IPS-20b (cell line): Measurements from ENCODE around the gene DUSP23.

ENCODE experiments used
- H3K27ac ChIP-seq: one replicate; pipeline ENCODE4 v1.5.1; 2013; ENCODE audit warnings: low read length
- H3K27me3 ChIP-seq: 2 replicates; pipeline ENCODE4 v1.6.1; 2013; ENCODE audit warnings: mild to moderate bottlenecking, low read length, inconsistent platforms; ENCODE audit not compliant: insufficient read depth
- H3K36me3 ChIP-seq: 2 replicates; pipeline ENCODE4 v1.6.1; 2013; ENCODE audit warnings: low read depth, mild to moderate bottlenecking, inconsistent platforms, low read length, moderate library complexity; ENCODE audit not compliant: insufficient read depth
- H3K4me1 ChIP-seq: 2 replicates; pipeline ENCODE4 v1.6.1; 2013; ENCODE audit warnings: mild to moderate bottlenecking, control low read depth, inconsistent platforms, low read length, moderate library complexity; ENCODE audit not compliant: insufficient read depth
- H3K4me3 ChIP-seq: 2 replicates; pipeline ENCODE4 v1.5.1; 2013; ENCODE audit warnings: mild to moderate bottlenecking, low read length, inconsistent platforms
- H3K9ac ChIP-seq: 2 replicates; pipeline ENCODE4 v1.6.1; 2013; ENCODE audit warnings: low read depth, mild to moderate bottlenecking, inconsistent platforms, low read length, moderate library complexity
- H3K9me3 ChIP-seq: 2 replicates; pipeline ENCODE4 v1.6.1; 2013; ENCODE audit warnings: mild to moderate bottlenecking, low read depth, low read length, inconsistent platforms; ENCODE audit not compliant: insufficient read depth

DUSP23 gene

DNA sequence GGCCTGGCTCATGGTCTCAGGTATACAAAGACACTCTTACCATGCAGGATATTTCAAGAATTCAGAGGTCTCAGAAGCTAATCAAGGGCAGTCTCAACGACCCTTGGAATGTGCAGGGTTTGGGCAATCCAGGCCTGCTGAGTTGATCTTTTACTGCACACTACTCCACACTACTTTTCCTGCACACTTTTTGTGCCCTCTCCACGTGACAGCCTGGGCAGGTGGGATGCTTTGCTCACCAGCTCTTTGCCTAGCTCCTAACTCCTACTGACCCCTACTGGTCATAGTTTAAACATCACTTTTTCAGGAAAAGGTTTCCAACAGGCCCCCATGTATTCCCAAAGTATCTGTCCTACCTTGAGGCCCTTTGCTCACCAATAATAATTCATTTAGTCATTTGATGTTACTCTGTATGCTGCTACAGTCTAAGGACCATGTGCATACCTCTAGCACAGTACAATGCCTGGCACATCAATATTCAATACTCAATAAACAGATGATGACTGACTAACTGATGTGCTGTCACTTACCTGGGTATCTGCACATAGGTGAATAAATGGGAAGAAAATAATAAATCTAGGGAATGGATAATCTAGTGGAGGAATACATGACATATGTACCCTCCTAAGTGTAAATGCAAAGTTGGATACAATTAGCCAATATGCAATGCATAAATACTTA is 9.6 kb downstream of the DUSP23 start:
- no peaks in the 10 kb centered on the region for H3K4me1 ChIP-seq
- no peaks in the 10 kb centered on the region for H3K36me3 ChIP-seq

DNA sequence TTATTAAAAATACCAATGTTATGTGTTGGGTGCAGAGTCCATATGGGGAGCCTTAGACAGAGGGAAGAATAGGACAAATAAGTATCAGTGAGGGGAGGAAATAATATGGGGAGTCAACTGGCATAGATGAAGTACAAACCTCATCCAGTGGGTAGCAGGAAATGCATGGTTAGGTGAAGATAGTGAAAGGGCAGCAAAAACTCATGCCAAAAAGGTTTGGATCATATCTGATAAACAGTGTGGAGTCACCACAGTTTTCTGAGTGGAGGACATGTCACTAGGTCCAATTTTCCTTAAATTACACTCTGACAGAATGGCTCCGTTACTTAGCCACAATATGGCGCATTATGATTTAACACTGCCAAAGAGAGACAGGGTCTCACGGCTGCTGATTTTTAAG is 10.3 kb downstream of the DUSP23 start:
- no peak overlapping the region for H3K9ac ChIP-seq
- H3K4me1 ChIP-seq, result no peaks in the 10 kb centered on the region
- H3K9me3 ChIP-seq, result no peaks in the 10 kb centered on the region
- no peaks in the 10 kb centered on the region for H3K27me3 ChIP-seq
- H3K4me3 ChIP-seq, result no peak overlapping the region
- no peaks in the 10 kb centered on the region for H3K36me3 ChIP-seq
- no peak overlapping the region for H3K27ac ChIP-seq

More for the DNA sequence above, 9.6 kb downstream of the DUSP23 start:
- H3K27ac ChIP-seq, result no peak overlapping the region
- H3K4me3 ChIP-seq, result no peak overlapping the region
- no peaks in the 10 kb centered on the region for H3K27me3 ChIP-seq
- H3K9ac ChIP-seq, result no peak overlapping the region
- no peaks in the 10 kb centered on the region for H3K9me3 ChIP-seq

DNA sequence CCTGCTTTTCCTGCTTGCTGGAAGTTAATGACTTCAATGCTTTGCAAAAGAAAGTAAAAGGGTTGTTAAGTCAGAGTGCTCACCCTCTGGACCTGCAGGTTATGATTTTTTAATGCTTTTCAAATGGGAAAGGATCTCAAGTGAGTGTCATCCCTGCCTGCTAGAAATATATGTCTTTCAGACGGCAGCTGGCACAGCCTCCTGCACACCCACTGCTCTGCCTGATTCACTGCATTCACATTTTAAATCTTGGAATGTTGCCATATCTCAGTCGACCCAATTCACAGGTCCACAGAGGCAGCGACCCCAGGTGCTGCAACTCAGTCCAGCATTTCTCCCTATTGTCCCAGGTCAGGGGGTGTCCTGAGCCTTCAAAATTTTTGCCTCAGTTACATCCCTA is 10.7 kb downstream of the DUSP23 start:
- H3K4me1 ChIP-seq, result no peaks in the 10 kb centered on the region
- H3K27ac ChIP-seq, result no peak overlapping the region
- H3K4me3 ChIP-seq, result no peak overlapping the region
- no peaks in the 10 kb centered on the region for H3K27me3 ChIP-seq
- H3K36me3 ChIP-seq, result no peaks in the 10 kb centered on the region
- H3K9ac ChIP-seq, result no peak overlapping the region
- no peaks in the 10 kb centered on the region for H3K9me3 ChIP-seq

DNA sequence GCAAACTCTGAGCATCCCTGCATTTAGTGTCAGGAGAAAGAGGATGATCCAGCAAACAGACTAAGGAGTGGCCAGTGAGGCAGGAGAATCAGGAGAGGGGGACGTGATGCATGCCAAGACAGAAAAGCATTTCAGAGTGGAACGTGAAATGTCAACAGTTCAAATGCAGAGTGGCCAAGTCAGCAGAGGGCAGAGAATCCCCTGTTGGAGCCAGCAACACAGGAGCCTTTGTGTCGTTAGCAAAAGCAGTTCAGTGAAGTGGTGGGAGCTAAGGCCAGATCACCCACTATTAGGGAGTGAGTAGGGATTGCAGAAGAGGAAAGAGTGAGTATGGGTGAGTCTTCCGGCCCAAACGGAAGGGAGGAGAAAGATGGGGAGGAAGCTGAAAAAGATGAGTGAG is 14.8 kb downstream of the DUSP23 start:
- Histone ChIP-seq H3K4me1 (no peaks in the 10 kb centered on the region), H3K36me3 (no peaks in the 10 kb centered on the region), H3K4me3 (no peak overlapping the region), H3K9ac (no peak overlapping the region), H3K9me3 (no peaks in the 10 kb centered on the region), H3K27me3 (no peaks in the 10 kb centered on the region), H3K27ac (no peak overlapping the region)

DNA sequence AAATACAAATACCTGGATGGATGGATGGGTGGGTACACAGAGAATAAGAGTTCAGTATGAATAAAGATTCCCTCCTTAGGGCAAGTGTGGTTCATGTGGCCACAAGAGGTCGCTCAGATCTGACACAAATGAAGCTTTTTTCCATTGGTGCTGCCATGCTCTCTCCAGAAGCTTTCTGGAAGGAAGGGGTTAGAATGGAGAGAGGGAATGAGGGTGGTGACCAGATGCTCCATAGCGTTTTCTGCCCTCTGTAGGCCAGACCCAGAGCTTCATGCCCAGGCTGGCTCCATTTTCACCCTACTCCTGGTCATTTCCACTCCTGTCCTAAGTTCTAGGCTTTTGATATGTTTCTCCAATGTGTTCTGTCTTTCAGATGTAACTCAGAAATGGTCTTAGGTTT is 18.1 kb downstream of the DUSP23 start:
- no peaks in the 10 kb centered on the region for H3K4me1 ChIP-seq

DNA sequence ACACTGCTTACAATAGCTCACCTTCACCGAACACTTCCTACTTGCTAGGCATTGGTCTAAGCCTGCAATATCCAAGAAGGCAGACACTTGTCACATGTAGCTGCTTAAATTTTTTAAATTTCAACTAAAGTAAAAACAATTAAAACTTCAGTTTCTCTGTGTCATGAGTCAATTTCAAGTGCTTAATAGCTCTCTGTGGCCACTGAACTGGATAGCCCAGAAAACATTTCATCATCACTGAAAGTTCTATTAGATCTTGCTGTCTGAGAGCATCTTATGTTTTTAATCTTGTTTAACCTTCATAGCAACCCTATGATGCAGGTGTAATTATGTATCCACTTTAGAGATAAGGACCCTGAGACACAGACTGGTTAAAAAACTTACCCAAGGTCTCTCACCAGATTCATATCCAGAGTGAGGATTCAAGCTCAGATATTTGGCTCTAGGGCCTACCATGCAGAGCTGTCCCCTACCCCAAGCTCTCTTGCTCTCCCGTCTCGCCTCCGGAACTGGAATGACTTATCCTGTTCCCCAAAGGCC is 18.8 kb downstream of the DUSP23 start:
- Histone ChIP-seq H3K4me1 (no peaks in the 10 kb centered on the region), H3K9ac (no peak overlapping the region), H3K27ac (no peak overlapping the region), H3K36me3 (no peaks in the 10 kb centered on the region), H3K9me3 (no peaks in the 10 kb centered on the region), H3K27me3 (no peaks in the 10 kb centered on the region), H3K4me3 (no peak overlapping the region)

More for the DNA sequence above, 18.1 kb downstream of the DUSP23 start:
- Histone ChIP-seq H3K9me3 (no peaks in the 10 kb centered on the region), H3K27me3 (no peaks in the 10 kb centered on the region), H3K27ac (no peak overlapping the region), H3K4me3 (no peak overlapping the region), H3K9ac (no peak overlapping the region), H3K36me3 (no peaks in the 10 kb centered on the region)

DNA sequence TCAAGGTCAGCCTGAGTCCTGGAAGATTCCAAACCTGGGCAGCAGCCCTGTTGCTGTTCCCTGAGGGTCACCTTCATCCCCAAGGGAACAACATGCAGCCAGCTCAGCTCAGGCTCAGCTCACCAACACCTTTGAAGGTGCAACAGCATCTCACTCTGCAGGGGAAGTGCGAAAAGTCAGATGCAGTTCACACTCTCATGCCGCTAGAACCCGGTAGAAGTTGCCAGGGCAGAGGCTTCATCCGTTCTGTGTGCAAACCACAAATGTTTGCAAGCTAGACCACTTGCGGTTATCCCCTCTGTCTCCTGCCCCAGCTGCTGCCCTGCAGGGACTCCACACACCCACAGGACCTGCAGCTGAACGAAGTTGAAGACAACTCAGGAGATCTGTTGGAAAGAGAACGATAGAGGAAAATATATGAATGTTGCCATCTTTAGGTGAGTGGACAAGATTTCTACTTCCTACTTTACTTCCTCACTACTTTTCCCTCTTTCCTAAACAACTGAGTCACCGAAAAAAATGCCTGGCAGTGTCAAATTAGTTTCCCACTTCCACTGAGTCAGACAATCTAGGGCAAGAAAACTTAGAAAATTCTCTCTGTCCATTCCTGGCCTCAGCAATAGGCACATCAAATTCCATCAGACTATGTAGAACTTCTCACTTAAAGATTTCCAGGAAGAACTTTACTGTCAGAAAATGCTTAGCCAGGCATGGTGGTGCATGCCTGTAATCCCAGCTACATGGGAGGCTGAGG is 19.6 kb downstream of the DUSP23 start:
- Histone ChIP-seq H3K9ac (no peak overlapping the region), H3K27me3 (no peaks in the 10 kb centered on the region), H3K36me3 (no peaks in the 10 kb centered on the region), H3K4me3 (no peak overlapping the region), H3K27ac (no peak overlapping the region), H3K4me1 (no peaks in the 10 kb centered on the region), H3K9me3 (no peaks in the 10 kb centered on the region)

DNA sequence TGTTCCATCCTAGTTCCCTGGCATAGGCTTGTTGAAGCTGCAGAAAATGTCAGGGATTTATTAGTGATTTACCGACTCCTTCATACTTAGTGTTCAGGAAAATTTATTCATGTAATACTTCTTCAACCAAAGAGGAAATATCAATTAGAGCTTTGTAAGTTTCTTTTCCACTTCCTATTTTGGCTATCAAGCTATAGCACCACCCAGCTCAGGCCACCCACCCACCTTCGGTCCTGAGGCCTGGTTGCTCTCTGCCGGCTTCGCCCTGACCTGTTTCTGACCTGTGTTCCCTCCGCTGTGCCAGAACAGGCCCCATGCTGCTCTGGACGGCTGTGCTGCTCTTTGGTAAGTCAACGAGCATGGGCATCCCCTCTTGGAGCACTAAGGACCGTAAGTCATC is 21.3 kb downstream of the DUSP23 start, which contains the start of gene FCRL6:
TSS of gene FCRL6 (plus strand) at position 250 of the 400 bp plus-strand sequence. CDS start at position 315, 65 bp downstream.
- H3K9ac ChIP-seq, result no peak within 1 kb of the TSS
- no peaks in the 10 kb centered on the region for H3K4me1 ChIP-seq
- no peak within 1 kb of the TSS for H3K4me3 ChIP-seq
- H3K27ac ChIP-seq, result no peak within 1 kb of the TSS
- no peaks in the 10 kb centered on the region for H3K27me3 ChIP-seq
- H3K9me3 ChIP-seq, result no peaks in the 10 kb centered on the region
- H3K36me3 ChIP-seq, result no peaks in the 10 kb centered on the region

DNA sequence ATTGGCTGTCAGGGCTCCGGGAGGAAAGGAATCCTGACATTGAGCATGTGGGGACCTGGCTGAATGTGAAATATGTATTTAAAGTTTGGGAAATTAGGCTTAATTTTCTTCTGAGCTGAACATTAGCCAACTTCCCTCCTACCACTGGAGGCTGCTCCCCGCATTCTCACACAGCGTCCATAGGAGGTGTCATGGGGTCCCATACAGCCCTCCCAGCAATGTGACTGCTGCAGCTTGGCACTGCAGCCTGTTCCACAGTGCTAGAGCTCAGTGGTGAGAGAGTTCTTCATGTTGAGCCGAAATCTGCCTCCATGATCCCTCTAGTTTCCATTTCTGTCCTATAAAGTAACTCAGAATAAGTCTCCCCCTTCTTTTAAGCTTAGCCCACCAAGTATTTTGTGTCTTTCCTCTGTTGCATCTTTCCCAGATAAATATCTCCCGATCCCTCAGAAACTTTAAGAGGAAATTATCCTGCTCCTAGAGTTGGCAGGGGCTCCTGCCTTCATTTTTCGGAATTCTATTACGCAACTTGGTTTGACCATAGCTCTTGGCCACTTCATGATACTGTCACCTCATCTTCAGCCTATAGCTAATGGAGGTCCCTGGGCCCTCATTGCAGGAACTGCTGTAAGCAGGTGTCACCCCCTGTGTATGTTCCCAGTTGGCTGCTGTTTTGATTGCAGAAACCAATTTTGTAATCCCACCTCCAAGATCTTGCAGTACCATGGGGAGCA is 23.4 kb downstream of the DUSP23 start:
- Histone ChIP-seq H3K27me3 (no peaks in the 10 kb centered on the region), H3K9me3 (no peaks in the 10 kb centered on the region), H3K27ac (no peak overlapping the region), H3K4me3 (no peak overlapping the region), H3K4me1 (no peaks in the 10 kb centered on the region), H3K36me3 (no peaks in the 10 kb centered on the region), H3K9ac (no peak overlapping the region)

DNA sequence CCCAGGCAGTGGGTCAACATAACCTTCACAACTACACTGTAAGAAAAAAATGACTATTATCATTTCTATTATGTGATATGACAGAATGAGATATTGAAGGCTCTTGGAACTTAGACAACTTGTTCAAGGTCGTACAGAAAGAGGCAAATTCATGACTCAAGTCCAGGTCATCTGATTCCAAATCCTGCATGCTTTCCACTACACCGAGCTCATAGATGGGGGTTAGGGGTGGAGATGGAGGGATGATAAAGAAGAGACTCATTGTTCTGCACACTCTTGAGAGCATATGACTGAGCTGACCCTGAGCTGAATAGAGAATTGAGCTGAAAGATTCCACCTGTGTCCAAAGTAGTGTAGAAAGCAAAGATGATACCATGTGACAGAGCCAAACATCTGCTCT is 24.2 kb downstream of the DUSP23 start:
- Histone ChIP-seq H3K27me3 (no peaks in the 10 kb centered on the region), H3K9ac (no peak overlapping the region), H3K9me3 (no peaks in the 10 kb centered on the region), H3K36me3 (no peaks in the 10 kb centered on the region), H3K4me1 (no peaks in the 10 kb centered on the region), H3K4me3 (no peak overlapping the region), H3K27ac (no peak overlapping the region)

DNA sequence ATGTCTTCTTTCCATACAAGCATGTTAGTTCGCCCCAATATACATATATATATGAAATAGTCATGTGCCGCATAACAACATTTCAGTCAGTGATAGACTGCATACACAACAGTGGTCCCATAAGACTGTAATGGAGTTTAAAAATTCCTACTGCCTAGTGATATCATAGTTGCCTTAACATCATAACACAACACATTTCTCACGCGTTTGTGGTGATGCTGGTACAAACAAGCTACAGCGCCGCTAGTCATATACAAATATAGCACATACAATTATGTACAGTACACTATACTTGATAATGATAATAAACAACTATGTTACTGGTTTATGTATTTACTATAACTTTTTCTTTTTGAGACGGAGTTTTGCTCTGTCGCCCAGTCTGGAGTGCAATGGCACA is 35.2 kb downstream of the DUSP23 start:
- Histone ChIP-seq H3K9me3 (no peaks in the 10 kb centered on the region), H3K36me3 (no peaks in the 10 kb centered on the region), H3K4me3 (no peak overlapping the region), H3K27ac (no peak overlapping the region), H3K27me3 (peaks cover 6% of the 10 kb centered on the region; the same call in 1 of the 2 replicates), H3K9ac (no peak overlapping the region), H3K4me1 (no peaks in the 10 kb centered on the region)
